SK-MEL-5 (cell line): ENCODE data around the gene KIFC3. TPM values are rescaled to one million over a fixed set of nuclear protein-coding genes. Genes with fewer than 3 reads are reported as not detected.
"Not testable (repeated sequence)": the region's sequence is repeated elsewhere in the genome, so short reads cannot be mapped to it uniquely, and the experiment has no call there.

Experiments used
- DNase-seq: peaks from one replicate; pipeline ENCODE4 v3.0.0-alpha.2; 2016; ENCODE audit warnings: low read depth, low spot score
- in situ Hi-C: cut with HindIII; loops from 2 replicates; pipeline ENCODE4 v1.10.0; 2016; ENCODE audit warnings: low sequenced_read_pairs, high pct_unique_total_duplicates, low pct_unique_long_range_greater_than_20kb
- total RNA-seq: library from RNA; depleted of rRNA; stranded (reverse); fragments of >200 nt; shearing (Covaris generic); gene quantifications from 2 replicates; pipeline ENCODE4 v1.2.3, GENCODE V29; 2014

The KIFC3 gene
- total RNA-seq, 1 experiment from 2014 or later, result 68.1 TPM

GRCh38 chr16:57742543-57742942 lies 59.7 kb downstream of the KIFC3 start:
- no peak for DNase-seq
- in situ Hi-C loops, result no loop called here

GRCh38 chr16:57741660-57742191 lies 60.6 kb downstream of the KIFC3 start:
- in situ Hi-C loops, result no loop called here

DNA sequence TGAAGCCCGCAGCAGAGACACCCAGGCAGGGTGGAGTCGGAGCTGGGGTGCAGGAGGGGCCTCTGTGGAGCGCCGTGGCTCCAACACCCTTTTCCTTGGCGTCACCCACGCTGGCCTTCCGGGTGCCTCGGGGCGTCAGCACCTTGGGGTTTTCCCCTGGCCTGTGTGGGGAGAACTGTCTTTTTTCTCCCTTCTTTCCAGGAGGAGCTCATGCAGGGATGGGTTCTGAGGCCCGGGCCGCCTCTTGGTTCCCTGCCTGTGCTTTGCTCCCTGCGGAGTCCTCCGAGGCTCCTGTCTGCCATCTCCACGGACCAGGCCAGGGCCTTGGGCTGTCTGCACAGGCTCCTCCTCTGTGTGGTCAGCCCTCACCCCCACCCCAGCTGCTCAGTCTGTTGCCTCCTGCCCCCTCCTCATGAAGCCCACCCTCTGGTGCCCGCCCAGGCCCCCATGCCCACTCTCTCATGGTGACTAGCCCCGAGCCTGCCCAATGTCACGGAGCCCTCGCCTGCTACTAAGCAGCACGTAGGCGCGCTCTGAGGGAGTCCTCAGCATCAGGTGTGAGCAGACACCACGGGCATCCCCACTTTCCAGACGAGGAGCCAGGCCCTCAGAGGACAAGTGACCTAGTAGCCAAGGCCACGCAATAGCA lies 61.7 kb downstream of the KIFC3 start:
- DNase-seq, result no peak
- in situ Hi-C loops, result no loop called here

More at GRCh38 chr16:57741660-57742191, 60.6 kb downstream of the KIFC3 start:
- no peak for DNase-seq

GRCh38 chr16:57739756-57740422 lies 62.4 kb downstream of the KIFC3 start:
- DNase-seq, result no peak
- in situ Hi-C loops, result no loop called here

- no peak for DNase-seq
- in situ Hi-C loops, result no loop called here
Measured at GRCh38 chr16:57738844-57739243, 63.4 kb downstream of the KIFC3 start.

DNA sequence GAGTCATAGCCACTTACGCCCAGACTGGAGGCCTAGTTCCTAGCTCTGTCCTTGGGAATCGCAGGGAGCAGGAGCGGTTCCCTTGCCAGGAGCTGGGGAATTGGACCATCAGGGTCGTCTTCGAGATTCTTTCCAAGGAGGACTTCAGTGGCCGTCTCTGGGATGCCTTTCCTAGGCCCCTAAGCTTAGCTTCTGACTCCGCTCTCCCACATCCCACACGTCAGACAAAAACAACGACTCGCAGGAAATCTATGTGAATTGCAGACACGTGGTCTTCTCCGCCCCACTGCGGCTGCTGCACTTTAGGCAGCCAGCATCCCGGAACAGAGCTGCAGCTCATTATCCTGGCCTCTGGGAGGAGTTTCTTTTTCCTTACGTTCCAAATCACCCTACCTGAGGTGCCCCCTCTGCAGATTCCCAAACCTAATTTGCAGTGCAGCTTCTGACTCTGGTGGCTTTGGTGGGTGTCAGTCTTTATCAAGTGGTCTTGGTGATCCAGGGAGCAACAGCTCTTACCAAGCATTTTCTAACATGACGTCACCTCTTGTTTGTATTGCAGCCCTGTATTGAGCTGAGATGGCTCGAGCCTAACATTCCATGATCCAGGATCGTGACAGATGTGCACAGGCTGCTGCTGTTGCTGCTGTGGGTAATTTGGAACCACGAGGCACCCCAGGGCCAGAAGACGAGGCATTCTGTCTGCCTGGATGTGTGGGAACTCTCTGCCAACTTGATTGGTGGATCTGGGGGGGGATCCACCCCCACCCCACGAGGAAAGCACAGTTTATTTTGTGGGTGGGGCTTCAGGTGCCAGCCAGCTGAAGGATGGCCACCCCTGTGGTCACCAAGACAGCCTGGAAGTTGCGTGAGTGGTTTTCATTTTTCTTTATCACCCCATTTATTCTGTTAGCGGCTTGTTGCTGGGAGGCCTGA lies 65.6 kb downstream of the KIFC3 start:
- in situ Hi-C loops, result no loop called here
- peak; percentile 67 for DNase-seq

- no peak for DNase-seq
- in situ Hi-C loops, result no loop called here
Measured at GRCh38 chr16:57735755-57736418, 66.4 kb downstream of the KIFC3 start, which contains the start of gene KATNB1. KATNB1 (plus strand) TSS chr16:57735770; CDS start chr16:57737244, 1,474 bp downstream.

GRCh38 chr16:57734925-57735754 lies 67.2 kb downstream of the KIFC3 start:
- peak; percentile 100 for DNase-seq
- in situ Hi-C loops, result no loop called here

GRCh38 chr16:57734308-57734924 lies 67.9 kb downstream of the KIFC3 start:
- in situ Hi-C loops, result no loop called here
- DNase-seq, result no peak

- no peak for DNase-seq
- in situ Hi-C loops, result no loop called here
Measured at GRCh38 chr16:57732714-57733113, 69.6 kb downstream of the KIFC3 start.

GRCh38 chr16:57732037-57732436 lies 70.3 kb downstream of the KIFC3 start:
- in situ Hi-C loops, result no loop called here
- no peak for DNase-seq

- in situ Hi-C loops, result no loop called here
- DNase-seq, result no peak
Measured at GRCh38 chr16:57730771-57731730, 71.2 kb downstream of the KIFC3 start.

DNA sequence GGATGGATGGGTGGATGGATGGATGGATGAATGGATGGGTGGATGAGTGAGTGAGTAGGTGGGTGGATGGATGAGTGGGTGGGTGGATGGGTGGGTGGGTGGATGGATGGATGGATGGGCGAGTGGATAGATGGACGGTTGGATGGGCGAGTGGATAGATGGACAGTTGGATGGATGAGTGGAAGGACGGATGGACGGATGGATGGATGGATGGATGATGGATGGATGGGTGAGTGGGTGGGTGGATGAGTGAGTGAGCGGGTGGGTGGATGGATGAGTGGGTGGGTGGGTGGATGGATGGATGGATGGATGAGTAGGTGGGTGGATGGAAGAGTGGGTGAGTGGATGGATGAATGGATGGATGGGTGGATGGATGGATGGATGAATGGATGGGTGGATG lies 72.4 kb downstream of the KIFC3 start:
- in situ Hi-C loops, DNase-seq: not testable (repeated sequence)

DNA sequence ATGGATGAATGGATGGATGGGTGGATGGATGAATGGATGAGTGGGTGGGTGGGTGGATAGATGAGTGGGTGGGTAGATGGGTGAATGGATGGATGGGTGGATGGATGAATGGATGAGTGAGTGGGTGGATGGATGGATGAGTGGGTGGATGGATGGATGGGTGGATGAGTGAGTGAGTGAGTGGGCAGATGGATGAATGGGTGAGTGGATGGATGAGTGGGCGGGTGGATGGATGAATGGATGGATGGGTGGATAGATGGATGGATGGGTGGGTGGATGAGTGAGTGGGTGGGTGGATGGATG lies 73.2 kb downstream of the KIFC3 start:
- DNase-seq, result no peak
- in situ Hi-C loops, result no loop called here

DNA sequence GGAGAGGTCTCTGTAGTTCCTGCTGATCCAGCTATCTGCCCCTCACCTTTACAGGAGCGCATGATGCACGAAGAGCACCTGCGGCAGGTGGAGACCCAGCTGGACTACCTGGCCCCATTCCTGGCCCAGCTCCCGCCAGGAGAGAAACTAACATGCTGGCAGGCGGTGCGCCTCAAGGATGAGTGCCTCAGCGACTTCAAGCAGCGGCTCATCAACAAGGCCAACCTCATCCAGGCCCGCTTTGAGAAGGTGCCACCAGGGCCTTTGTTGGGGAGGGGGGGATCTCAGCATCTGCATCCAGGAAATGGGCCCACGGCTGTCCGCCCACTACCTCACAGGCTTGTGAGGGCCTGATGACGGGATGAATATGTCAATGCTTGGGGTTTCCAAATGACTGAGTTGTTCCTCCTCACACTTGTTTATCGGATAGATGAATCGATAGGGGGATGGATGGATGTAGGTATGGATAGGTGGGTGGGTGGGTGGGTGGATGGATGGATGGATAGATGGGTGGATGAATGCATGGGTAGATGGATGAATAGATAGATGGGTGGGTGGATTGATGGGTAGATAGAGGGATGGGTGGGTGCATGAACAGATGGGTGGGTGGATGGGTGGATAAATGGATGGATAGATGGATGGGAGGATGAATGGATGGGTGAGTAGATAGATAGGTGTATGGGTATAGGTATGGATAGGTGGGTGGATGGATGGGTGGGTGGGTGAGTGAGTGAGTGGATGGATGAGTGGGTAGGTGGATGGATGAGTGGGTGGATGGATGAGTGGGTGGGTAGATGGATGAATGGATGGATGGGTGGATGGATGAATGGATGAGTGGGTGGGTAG lies 73.7 kb downstream of the KIFC3 start:
- in situ Hi-C loops, result no loop called here

More for the DNA sequence above, 73.7 kb downstream of the KIFC3 start:
- DNase-seq, result no peak
